ENCODE results near the gene BCL11A.
A peak's percentile ranks its signal among the peaks of the same experiment; 100 is the strongest.

The BCL11A gene

DNA sequence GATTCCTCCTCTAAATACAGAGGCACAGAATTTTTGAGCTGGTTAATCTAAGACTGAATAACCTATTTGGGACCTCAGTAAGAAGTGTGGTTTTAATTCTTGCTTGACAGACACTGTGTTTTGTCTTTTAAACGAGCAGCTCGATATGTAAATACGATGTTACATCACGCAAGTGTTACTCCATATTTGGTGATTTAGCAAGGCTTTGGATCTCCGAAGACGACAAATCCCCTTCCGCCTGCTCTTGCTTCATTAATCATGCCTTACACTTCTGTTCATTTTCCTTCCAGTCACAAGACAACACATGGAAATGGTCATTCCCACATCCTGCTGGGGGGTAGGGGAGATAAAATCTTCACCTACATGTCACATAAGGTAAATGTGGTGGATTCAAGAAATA lies 9.4 kb downstream of the BCL11A start:
- no peak for DNase-seq

DNA sequence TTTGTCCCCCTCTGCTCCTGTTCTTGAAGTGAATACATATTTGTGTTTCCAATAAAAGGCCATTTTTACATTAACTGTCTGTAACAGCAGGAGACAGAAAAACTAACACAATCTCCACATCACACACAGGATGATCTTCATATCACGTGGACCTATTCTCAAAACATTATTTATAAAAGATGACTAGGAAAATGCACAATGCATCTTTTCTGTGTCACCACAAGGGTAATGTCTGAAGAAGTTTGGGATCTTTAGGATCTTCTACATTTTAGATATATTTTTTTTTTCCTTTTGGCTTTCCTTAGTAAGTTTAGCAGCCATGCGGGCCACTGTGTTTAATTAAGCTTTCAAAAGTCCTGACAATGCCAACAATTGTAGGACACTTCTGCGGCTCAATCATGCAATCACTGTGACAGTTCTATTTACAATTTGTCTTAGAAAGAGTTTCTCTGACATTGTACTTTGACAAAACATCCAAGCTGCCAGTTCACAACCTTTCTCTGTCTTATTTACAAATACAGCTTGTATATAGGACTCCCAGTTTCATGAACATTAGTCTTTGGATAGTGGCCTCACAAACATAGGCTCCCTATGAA lies 12.3 kb downstream of the BCL11A start:
- no peak for DNase-seq

DNA sequence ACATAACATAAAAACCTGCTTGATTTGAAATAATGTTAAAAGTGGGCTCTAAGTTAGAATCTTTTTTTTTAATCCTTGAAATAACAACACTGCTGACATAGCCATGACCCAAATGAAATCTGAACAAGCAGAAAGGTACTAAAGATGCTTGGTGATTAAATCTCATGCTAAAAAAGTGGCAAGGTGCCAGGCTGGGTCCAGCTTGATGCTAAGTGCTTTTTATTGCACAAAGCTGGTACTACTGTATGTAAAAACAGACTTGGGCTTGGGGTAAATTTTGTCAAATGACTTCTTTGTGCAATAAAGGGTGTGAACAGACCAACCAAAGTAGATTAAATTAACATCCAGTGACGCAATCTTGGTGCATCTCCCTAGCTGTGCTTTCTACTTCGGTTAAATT lies 13.4 kb downstream of the BCL11A start:
- no peak for DNase-seq

DNA sequence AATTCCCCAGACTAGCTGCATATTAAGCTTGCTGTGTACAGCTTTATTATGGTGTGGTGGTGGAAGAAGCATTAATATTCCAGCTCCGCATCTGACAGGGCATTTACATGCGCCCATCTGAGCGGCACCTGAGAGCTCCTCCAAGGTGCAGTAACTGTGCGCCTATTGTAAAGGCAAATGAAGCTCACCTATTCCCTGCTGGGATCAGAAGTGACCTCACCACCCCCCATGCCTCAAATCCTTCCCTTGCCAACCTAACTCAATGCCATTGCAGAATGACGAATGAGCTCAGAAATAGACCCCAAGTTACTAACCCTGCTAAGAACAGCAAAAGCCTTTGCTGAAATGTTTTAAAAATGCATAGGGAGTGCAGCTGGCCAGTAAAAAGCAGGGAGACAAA lies 14.3 kb downstream of the BCL11A start:
- DNase-seq = no peak

DNA sequence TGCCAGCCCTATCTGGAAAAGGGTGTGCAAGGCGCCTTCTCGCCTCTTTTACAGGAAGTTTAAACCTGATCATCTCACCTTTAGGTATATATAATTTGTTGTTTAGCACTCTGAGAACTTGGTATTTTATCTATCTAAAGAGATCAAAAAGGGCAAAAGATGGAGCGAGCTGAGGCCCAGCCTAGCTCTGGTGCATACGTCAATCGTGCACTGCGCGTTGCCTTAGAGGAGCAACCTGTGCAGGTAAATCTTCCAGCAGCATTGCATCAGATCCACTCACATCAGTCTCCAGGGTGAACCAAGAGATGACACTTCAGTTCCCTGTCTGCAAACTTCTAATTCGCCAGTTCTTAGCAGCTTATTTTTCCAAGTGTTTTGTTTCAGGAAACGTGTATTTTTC lies 15.4 kb downstream of the BCL11A start:
- DNase-seq = no peak

DNA sequence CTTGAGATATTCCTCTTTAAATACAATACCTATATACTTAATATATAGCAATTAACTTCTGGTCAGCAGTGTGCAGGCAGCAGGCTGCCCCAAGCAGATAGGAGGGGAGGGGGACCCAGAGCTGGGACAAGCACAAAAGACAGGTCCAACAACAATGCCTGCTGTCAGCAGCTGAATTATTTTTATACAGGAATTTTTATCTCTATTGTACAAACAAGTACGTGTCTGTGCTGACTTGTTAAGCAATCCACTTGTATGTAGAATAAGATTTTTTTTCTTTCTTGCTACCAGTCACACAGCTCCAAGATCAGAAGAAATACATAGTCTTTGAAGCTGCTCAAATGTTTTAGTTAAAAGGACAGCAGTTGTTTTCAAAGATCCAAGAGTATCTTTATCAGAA lies 16.7 kb downstream of the BCL11A start:
- DNase-seq = no peak

DNA sequence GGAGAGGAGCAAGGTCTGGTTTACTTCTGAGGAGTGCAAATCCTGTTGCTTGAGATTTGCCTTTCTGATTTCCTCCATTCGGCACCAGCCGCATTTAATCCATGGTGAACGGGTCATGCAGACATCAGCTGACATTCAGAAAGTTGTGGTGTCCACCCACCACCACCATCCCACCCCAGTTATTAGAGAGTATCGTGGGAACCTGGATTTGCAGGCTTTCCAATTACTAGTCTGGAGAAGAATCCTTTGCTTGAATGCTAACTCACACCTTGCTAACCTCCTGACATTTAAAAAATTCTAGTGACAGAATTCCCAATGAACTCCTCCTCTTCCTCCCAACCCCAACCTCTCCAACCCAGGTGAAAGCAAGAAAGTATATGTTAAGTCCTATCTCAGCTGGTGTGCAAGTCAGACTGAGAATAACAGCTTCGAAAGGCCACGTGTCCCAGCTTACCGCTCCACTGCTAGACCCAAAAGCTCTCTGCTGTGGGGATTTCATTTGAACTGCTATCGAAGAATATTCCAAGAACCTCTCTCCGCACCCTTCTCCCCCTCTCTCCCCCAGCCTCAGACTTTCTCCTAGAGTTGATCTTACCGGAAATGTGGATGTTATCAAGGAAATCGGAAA lies 17.7 kb downstream of the BCL11A start:
- no peak for DNase-seq

DNA sequence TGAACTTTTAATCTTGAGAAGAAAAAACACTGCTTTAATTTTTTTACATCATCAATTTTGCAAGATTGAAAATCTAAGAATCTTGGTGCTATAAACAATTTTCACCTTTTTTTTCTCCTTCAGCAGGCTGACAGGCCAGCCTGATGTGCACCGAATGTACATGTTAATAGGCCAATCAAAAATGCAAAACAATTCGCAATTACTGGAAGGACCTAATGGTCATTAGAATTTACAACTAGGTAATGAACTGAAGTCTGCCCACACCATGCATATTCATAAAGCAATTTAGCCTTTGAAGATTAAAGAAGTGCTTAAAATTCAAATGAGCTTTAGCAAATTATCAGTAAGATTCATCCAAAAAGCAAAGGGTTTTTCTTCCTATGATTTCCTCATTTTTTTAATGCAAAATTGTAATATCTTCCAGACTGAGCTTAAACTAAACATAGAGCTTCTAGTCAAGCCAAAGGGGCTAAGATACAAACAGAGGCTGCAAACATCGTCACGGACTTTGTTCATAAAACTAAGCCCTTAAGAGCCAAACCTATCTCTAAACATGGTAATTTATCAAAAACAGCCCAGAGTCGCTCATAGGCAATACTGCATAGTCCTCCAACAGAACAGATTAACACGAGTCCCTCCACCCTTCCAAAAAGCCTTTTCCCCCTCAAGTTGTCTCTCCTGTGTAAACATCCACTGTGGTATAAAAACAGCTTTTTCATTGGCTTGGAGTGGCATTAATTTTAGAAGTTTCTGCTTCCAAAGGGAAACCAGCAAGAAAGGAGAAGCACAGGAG lies 18.4 kb downstream of the BCL11A start:
- DNase-seq = no peak

DNA sequence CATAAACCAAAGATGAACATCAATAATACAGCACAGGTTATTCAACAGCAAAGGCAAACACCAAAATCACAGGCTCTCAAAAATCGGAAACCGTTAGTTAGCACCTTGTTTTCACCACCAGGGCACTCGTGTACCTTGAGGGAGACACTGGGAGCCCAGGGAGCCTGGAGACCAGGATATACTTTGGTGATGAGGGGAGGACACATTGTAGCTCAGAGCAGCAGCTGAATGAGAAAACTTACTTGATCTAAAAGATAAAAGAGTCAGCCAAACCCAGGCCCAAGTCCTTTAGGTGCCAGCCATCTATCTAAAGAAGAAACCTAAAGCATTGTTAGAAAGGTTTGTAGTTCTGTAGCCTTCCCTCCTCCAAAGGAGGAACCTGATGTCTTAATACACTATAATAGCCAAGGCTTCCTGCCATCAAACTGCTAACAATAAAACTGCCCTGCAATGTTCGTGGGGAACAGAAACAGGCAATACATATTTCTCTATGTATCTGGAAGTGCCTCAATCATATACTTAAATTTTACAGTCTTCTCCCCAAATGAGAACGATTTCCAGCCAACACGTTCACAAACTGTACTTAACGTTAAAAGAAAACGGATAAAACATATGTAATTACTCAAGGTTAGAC lies 19.3 kb downstream of the BCL11A start:
- DNase-seq = no peak

DNA sequence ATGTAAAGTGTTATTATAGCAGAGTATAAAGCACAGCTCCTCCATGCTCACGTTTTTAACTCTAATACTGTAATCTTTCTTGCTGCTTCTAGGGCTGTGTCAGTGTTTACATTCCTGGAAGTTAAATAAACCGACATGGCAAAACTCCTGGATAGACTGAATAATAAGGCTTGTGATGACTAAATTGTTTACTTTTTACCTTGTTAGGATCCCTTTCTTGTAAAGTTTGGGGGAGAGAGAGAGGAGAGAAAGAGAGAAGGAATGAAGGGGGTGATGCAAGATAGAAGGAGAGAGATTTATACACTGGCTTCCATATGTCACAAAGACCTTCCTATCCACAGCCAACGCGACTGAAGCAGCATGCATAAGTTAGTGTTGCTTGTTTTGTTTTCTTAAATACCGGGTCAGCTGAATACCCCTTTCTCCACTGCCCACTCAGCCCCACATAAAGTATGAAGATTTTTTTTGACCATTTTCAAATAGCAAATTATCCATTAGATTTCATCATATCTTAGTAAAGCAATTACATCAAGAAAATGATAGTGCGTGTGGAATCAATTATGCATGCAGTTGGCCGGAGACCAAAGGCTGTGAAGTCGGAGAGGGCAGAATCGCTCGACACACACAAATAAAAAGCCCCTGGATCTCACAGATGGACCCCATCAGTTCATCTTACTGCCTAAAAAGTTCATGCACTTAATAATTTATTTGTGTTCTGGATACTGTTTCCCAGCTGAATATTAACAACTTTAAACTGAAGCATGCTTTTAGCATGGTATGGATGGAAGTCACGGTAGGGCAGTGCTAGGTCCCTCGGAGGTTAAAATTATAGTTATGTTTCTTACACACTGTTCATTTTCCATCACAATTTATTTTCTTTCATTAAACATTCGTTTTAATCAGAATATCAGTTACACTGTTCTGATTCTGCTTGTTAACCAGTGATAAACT lies 20.1 kb downstream of the BCL11A start:
- no peak for DNase-seq

DNA sequence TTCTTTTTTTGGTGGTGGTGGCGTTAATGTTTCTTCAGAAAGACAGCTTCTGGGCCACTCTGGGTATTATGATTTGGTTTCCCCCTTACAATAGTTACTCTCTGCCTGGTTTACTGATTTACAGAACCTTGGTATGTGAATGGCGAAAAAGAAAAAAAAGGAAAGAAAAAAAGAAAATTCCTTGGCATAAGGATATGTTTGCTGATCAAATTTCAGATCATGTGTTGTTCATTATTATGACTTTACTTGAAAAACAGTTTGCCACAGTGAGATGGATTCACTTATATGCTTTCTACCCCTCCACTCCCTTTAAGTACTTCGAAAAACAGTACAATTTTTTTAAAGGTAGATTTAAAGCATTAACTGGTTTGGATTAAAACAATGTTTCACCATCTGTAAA lies 21.0 kb downstream of the BCL11A start:
- DNase-seq = no peak

DNA sequence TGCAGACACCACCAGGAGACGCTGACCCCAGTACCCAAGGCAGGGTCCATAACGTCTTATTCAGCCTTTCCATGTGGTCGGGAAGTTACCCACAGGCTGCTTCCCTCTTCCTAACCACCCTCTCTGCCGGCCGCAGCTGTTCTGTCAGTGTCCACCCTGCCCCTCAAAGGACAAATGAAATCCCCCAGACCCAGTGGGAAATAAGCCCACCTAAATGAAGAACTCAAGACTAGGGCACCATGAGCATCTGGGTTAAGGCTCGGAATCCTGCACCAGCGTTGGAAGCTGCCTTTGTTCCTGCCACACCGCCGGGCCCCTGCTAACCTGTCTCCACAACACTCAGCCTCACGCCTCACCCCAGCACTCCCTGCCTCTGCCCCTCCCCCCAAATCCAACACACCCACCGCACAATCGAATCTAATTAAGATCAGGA lies 21.7 kb downstream of the BCL11A start:
- no peak for DNase-seq

DNA sequence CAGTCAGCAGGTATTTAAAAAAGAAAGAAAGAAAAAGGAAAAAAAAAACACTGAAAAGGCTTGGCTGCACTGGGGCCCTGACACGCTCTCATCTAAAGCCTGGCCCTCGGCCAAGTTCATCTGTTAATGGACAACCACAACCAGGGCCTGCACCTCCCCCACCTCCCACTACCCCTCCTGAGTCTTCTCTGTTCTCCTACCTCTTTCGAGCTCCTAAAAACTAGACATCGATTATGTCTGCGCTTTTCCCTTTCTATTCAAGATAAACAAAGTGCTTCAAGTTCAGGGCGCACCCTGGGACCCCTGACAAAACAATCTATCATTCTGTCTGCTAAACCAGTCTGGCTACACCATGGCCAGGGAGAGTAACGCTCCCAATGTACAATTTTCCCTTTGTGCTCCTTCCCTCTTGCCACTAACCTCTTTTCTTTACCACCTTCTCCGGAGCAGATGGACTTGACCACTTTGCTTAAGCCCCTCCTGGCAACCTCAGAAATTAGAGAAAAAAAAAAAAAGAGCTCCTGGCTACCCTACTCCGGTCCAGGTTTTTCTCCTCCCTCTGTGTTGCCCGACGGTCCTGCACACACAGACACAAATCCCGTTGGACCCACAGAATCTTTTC lies 22.7 kb downstream of the BCL11A start:
- peak; percentile 61 for DNase-seq

DNA sequence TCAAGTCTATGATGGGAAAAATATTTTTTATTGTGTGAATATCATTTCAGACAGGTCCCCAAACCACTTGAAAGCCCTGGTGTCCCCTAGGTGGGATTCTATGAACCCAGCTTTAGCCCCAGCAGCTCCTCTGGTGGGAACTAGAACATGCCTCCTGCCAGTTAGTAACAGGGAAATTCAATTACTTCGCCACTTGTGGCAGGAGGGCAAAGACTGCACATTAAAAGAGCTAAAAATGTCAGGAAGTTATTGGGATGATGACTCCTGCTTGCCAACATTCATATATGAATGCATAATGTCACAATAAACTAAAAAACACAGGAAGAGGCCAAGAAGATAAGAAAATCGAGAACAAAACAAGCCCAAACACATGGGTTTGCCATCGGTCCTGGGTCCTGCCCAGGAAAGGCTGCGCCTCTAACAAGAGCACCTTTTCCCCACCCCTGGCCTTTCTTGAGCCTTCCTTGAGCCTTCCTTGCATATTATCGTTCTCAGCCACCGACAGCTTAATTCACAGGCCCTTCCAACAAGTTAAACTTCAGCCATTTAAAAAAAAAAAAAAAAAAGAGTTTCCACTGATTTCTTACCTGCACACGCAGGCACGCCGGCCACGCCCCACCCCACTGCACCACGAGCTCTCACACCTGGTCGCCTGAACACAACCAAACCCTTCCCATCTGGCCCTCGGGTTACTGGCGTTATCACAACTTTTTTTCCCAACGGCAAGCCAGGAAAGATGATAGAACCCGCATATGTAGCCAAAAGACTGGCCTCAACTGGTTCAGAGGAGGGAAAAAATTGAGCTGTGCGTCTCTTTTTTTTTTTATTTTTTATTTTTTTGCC lies 23.4 kb downstream of the BCL11A start:
- DNase-seq = no peak

DNA sequence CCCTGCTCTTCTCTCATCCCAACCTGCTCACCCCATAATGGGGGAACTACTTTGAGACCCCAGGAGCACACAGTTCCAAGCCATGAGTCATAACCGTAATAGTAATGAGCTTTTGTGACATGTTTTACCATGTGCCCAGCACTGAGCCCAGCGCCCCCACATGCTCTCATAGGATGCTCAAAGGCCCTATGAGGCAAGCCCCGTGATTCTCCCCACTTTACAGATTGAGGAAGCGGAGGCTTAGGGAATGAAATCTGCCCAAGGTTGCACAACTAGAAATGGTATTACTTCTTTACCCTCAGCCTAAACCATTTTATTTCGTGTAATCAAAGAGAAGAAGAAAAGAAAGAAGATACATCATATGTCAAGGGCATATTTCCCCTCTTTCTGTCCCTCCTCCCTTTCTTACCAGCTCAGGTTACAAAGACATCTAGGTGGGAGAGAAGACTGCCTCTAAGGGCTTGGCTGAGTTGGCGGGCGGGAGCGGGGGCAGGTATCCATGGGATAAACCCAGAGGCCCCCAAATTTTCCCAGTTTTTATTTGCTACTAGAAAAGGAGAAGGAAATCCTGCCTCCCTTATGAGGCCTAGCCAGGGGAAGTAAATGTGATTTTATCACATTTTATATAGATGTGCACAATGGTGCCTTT lies 24.2 kb downstream of the BCL11A start:
- DNase-seq = no peak

DNA sequence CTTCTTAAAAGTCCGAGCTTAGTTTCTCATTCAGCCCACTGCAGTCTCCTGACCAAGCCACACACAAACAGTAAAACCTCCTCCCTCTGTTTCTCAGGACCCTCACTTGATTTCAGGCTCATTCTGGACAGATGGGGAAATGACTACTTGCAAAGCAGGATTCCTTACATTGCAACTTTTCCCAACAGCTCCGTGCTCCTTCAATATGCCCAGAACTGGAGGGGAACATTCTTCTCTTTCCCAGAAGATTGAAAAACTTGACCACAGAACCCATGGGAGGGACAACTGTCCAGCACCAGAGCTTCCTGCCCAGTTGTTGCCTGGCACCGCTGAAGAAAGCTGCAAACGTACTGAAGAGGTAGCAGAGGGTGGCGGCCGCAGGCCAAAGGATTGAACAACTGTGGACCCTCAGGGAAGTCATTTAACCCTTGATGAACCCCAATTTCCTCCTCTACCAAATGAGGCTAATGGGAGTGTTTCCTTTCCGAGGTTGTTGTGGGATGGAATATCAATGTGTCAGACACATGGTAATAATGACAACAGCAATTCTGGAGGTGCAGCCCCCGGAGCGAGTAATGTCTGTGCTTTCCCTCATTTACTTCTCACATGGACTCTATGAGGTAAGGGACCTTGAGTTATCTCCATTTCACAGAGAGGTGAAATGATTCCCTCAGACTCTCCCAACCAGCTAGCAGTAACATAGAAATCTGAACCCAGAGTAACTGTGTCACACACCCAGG lies 25.0 kb downstream of the BCL11A start:
- no peak for DNase-seq

DNA sequence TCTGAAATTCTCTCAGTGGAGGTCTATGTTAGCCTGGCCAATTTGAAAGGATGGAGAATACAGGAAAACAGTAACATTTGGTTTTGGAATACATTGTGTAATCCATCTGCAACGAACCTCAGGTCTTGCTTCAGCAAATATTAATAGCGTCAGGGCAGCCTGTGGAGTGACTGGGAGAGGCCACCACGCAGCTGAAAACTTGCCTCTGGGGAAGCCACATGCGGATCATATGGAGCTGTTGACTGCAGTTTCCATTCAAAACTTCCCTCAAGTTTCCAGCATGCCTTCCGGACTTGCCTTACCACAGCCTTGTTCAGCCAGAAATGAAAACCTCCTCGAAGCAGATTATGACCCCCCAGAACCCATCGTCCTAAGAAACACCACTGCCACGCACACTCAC lies 25.7 kb downstream of the BCL11A start:
- DNase-seq = peak; percentile 69

DNA sequence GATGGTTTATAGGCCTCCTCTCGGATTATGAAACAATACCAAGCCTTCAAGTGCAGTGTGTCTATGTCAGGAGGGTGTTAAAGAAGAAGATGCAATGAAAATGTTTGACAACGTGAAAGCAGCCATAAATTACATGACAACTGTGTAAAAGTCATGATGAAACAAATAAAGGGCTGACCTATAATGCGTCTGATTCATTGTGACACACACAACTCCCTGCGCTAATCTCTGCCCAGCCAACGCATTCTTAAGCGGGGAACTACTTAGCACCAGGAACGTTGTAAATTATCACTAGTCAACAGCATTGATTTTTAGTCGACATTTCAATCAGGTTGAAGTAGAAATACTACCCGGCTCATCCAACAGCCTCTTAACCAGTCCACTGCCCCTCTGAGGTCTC lies 26.8 kb downstream of the BCL11A start:
- DNase-seq = no peak

DNA sequence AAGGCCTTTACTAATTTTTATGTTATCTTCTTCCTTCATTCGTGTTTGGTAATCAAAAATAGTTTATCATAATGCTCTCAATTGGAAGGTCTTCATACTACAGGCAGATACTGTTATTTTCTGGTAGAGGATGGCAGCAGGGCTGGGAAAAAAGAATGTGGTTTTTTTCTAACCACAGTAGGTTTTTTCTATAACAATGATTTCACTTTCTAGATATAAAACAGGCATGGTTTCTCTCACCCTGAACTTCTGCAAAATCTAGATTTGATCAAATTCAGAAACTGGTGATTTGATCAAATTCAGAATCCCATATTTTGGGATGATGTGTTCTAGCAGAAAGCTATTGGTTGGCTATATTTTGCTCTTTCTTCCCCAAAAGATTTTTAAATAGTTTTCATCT lies 27.6 kb downstream of the BCL11A start:
- no peak for DNase-seq

DNA sequence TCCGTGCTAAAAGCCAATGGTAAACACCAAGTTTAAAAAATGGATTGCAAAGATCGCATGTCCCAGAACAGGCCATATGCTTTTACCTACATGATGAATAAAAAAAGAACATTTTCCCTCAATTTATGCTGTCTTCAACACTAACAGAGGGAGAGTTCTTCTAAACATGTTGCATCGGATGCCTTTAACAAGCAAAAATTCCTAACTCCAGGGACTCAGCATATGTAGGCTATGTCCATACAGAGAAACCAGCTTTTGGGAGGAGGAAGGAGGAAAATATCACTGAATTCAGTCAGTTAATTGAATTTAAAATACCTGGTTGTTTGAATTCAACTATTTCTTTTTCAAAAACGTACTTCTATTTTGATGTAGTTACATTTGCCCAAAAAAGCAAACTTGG lies 28.6 kb downstream of the BCL11A start:
- no peak for DNase-seq
